Measurements from ENCODE around the gene PPP6C. TPM values are rescaled to one million over a fixed set of nuclear protein-coding genes. Genes with fewer than 3 reads are reported as not detected.

PPP6C gene
- total RNA-seq, 1 experiment from 2014 or later: 22.7 TPM

DNA sequence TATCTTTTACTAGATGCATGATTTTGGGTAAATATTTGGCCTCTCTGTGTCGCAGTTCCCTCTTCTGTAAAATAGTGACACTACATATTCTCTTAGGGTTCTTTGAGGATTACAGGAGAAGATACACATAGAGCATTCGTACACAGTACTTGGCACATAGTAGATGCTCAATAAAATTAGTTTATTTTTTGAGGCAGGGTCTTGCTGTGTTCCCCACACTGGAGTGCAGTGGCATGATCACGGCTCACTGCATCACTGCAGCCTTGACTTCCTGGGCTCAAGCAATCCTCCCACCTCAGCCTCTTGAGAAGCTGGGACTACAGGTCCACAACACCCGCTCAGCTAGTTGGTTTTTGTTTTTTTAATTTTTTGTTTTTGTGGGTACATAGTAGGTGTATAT lies 47.9 kb downstream of the PPP6C start:
- TSS peak; percentile 38 for BruUV-seq (replicated peaks)
- Mint-ChIP-seq H3K36me3 (ENCODE audit: insufficient read depth, unreplicated experiment) (peaks cover 19% of the 10 kb centered on the region), H3K9me3 (ENCODE audit: low read depth, unreplicated experiment) (no peaks in the 10 kb centered on the region), H3K4me1 (ENCODE audit: low read depth, unreplicated experiment) (no peaks in the 10 kb centered on the region), H3K27ac (ENCODE audit: unreplicated experiment) (no peak overlapping the region), H3K4me3 (ENCODE audit: low read depth, unreplicated experiment) (no peak overlapping the region), H3K27me3 (ENCODE audit: unreplicated experiment) (no peaks in the 10 kb centered on the region)
- DNase-seq: no peak
- TF ChIP-seq, protein P1, sequence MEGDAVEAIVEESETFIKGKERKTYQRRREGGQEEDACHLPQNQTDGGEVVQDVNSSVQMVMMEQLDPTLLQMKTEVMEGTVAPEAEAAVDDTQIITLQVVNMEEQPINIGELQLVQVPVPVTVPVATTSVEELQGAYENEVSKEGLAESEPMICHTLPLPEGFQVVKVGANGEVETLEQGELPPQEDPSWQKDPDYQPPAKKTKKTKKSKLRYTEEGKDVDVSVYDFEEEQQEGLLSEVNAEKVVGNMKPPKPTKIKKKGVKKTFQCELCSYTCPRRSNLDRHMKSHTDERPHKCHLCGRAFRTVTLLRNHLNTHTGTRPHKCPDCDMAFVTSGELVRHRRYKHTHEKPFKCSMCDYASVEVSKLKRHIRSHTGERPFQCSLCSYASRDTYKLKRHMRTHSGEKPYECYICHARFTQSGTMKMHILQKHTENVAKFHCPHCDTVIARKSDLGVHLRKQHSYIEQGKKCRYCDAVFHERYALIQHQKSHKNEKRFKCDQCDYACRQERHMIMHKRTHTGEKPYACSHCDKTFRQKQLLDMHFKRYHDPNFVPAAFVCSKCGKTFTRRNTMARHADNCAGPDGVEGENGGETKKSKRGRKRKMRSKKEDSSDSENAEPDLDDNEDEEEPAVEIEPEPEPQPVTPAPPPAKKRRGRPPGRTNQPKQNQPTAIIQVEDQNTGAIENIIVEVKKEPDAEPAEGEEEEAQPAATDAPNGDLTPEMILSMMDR (IDR thresholded peaks at IDR 0.05; ENCODE audit: unreplicated experiment): no peak
- CTCF ChIA-PET: interaction anchor here (0.7 to 0.9 kb wide), 2 partner anchors 201 to 480 kb away, joined by 3 to 5 read pairs; partner anchors contain the start of gene GOLGA1
- intact Hi-C loops (cut with micrococcal nuclease; ENCODE audit: unreplicated experiment): no loop called here

DNA sequence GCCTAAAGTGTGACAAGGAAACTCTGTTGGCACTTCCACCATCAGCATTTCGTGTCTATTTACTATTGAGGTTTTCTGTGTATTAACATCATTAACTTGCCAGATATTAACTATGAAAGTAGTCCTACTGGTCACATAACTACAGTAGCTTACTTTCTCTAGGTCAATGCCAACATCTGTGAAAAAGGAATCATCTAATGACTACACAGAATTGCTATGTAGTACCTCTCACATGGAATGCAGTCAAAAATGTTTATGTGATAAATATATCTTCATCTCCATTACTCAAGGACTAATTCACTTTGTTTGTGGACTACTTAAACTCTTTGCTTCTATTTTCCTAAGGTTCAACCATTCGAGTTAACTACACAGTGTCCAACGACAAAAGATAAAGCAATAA lies 48.4 kb downstream of the PPP6C start:
- H3K4me1 Mint-ChIP-seq (ENCODE audit: low read depth, unreplicated experiment): no peaks in the 10 kb centered on the region
- no peak overlapping the region for H3K4me3 Mint-ChIP-seq (ENCODE audit: low read depth, unreplicated experiment)
- intact Hi-C loops (cut with micrococcal nuclease; ENCODE audit: unreplicated experiment): no loop called here
- TF ChIP-seq, protein P1 (IDR thresholded peaks at IDR 0.05; ENCODE audit: unreplicated experiment): no peak
- CTCF ChIA-PET: interaction anchor here (0.5 to 0.9 kb wide), 2 partner anchors 200 to 417 kb away, joined by 3 read pairs; partner anchors contain the start of gene GOLGA1
- no peaks in the 10 kb centered on the region for H3K9me3 Mint-ChIP-seq (ENCODE audit: low read depth, unreplicated experiment)
- no peaks in the 10 kb centered on the region for H3K27me3 Mint-ChIP-seq (ENCODE audit: unreplicated experiment)
- BruUV-seq (replicated peaks): no TSS peak
- H3K36me3 Mint-ChIP-seq (ENCODE audit: insufficient read depth, unreplicated experiment): peaks cover 19% of the 10 kb centered on the region
- DNase-seq: no peak
- no peak overlapping the region for H3K27ac Mint-ChIP-seq (ENCODE audit: unreplicated experiment)

DNA sequence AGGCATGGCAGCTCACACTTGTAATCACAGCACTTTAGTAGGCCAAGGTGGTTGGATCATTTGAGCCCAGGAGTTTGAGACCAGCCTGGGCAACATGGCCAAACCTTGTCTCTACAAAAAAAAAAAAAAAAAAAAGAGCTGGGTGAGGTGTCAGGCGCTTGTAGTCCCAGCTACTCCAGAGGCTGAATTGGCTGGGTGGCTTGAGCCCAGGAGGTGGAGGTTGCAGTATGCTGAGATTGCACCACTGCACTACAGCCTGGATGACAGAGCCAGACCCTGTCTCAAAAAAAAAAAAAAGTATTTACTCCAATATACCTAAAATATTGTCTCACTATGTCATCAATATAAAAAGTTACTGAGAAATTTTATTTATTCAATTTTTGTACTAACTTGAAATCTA lies 49.0 kb downstream of the PPP6C start:
- Mint-ChIP-seq H3K27ac (ENCODE audit: unreplicated experiment) (no peak overlapping the region), H3K4me1 (ENCODE audit: low read depth, unreplicated experiment) (no peaks in the 10 kb centered on the region), H3K4me3 (ENCODE audit: low read depth, unreplicated experiment) (no peak overlapping the region), H3K9me3 (ENCODE audit: low read depth, unreplicated experiment) (no peaks in the 10 kb centered on the region), H3K27me3 (ENCODE audit: unreplicated experiment) (no peaks in the 10 kb centered on the region), H3K36me3 (ENCODE audit: insufficient read depth, unreplicated experiment) (peaks cover 19% of the 10 kb centered on the region)
- BruUV-seq (replicated peaks): no TSS peak
- no peak for DNase-seq
- CTCF ChIA-PET: interaction anchor here (0.5 to 0.6 kb wide), 2 partner anchors 416 to 469 kb away, joined by 3 to 4 read pairs; no protein-coding TSS in a partner anchor
- intact Hi-C loops (cut with micrococcal nuclease; ENCODE audit: unreplicated experiment): no loop called here
- TF ChIP-seq, protein P1 (IDR thresholded peaks at IDR 0.05; ENCODE audit: unreplicated experiment): no peak

DNA sequence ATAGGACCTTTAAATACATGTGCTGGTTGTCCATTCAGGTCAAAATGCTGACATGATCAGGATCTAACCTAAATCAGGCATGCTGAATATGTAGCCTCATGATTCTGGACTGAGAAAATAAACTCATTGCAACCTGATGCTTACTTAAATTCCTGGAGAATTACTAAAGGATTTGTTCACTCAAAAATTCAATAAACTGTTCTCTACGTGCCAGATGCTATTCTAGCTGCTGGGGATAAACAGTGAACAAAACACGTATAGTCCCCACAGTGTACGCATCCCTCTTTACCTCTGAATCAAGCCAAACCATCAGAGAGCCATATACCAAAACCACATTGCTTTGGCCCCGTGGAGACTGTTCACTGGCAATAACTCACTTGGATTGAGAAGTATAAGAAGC lies 52.4 kb downstream of the PPP6C start:
- TF ChIP-seq, protein P1 (IDR thresholded peaks at IDR 0.05; ENCODE audit: unreplicated experiment): no peak
- Mint-ChIP-seq H3K9me3 (ENCODE audit: low read depth, unreplicated experiment) (no peaks in the 10 kb centered on the region), H3K27me3 (ENCODE audit: unreplicated experiment) (no peaks in the 10 kb centered on the region), H3K4me3 (ENCODE audit: low read depth, unreplicated experiment) (no peak overlapping the region), H3K4me1 (ENCODE audit: low read depth, unreplicated experiment) (no peaks in the 10 kb centered on the region), H3K27ac (ENCODE audit: unreplicated experiment) (no peak overlapping the region), H3K36me3 (ENCODE audit: insufficient read depth, unreplicated experiment) (peaks cover 1% of the 10 kb centered on the region)
- CTCF ChIA-PET: no interaction called here
- DNase-seq: no peak
- BruUV-seq (replicated peaks): no TSS peak
- intact Hi-C loops (cut with micrococcal nuclease; ENCODE audit: unreplicated experiment): no loop called here

Data from Calu3 (cell line).